HG03520 (cell line): Measurements from ENCODE around the gene ACER2.

Experiments used
- ATAC-seq: cut with Tn5 transposase; IDR thresholded peaks from one replicate; pipeline ENCODE4 v1.9.1; 2021; ENCODE audit warnings: mild to moderate bottlenecking, moderate library complexity; ENCODE audit not compliant: unreplicated experiment

Gene ACER2

DNA sequence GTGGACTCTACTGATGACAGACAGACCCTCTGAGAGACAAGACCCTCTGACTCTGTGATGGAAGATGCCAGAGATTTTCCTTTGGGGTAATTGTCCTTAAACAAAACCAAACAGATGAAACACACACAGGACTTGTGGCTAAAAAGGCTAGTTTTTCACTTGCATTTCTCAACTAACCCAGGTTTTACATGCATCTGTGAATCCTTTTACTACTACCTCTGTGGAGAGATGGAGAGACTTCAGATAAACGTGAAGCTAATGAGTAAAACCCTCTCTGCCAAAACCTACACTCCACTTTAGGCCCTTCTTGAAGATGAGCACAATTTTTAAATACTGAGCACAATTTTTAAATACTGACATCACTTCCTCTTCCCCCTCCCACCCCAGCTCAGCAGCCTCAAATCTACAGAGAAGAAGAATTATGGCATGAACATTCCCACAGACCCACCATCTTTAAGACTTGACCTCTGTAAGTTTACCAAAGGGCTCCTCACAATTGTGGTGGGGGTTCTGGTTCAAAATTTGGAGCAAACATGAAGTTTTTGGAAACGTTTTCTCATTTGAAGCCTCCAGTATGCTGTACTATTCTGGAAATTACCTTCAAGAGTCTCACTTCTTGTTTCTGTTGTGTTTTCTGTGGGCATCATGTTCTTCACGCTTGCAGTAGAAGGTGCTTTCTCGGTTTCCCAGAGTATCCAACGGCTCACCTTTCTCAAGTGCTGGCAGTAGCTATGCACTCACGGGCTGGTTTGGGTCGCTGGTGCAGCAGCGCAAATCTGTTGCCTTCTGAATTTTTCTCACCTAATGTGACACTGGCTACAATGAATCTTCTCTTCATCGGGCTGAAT is 42.7 kb downstream of the ACER2 start:
- ATAC-seq = peak; percentile 94

DNA sequence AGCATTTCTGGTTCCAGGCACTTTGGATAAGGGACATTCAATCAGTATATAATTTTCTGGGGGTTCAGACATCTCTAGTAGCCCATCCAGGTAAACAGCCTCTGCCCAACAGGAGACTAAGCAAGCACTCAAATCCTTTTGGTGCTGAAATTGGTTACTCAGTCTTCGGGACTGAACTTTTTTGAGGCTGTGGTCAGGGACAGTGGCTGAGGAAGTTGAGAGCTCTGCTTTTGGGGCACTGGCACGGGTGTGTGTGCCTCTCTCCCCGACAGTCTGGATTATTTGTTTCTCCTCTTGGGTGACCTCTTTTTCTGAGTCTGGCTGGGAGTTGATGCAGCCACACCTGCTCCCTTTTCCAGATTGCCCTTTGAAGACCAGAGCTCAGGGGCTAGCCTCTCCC is 47.6 kb downstream of the ACER2 start:
- no peak for ATAC-seq

DNA sequence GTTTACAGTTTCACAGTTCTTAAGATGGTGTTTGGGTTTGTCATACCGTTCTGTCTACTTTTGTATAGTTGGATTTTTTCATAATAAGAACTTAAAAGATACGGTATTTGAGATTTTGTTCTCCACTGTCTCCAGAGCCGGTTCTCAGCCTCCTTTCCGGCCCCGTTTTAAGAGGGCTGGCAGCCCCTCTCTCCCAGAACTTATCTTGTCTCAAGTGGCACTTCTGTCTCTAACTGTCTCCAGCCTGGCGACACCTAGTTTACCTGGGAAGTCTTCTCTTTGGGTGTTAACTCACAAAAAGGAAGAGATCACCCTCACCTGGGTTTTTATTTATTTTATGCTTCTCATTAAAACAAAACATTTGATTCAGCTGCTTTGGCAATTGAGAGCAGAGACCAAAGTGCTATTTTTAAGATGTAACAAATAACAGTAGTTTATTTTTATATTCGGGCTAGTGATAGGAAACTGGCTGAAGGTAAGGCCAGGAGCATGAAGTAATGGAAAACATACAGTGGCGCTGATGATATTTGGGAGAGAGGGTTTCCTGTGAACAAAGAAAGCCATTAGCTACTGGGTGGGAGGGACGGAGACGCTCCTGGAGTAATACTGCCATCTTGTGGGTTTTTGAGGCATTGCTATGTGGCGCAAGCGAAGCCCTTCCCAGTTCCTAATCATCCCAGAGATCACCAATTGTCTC is 48.3 kb downstream of the ACER2 start:
- no peak for ATAC-seq

DNA sequence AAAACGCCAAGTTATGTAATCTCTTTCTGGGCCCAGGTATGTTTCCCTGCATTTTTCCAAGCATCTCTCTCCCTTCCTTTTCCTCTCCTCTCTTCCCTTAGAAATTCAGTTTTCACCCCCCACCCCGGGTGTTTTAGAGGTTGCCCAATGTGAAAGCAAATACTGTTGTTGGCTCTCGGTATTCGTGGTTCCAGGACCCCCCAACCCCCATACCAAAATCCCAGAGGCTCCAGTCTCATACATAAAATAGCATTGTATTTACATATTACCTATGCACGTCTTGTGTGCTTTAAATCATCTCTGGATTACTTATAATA is 48.8 kb downstream of the ACER2 start:
- no peak for ATAC-seq

- ATAC-seq = no peak
Observed at GRCh38 chr9:19460243-19460642, 51.4 kb downstream of the ACER2 start.

DNA sequence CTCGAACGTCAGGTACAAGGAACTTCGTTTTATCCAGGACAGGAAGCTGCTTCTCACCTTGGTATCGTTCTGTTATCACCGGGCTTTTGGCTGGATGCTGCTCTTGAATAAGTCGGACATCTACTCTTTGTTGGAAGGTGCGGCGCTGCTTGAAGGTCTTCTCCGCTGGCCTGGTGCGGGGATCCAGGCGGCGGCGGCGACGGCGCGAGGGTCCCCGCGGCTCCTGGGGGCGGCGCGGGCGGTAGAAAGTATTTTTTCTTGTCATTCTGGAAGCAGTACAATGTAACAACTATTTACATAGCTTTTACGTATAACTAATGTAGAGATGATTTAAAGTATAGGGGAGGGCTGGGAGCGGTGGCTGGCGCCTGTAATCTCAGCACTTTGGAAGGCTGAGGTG is 52.3 kb downstream of the ACER2 start:
- ATAC-seq = no peak

DNA sequence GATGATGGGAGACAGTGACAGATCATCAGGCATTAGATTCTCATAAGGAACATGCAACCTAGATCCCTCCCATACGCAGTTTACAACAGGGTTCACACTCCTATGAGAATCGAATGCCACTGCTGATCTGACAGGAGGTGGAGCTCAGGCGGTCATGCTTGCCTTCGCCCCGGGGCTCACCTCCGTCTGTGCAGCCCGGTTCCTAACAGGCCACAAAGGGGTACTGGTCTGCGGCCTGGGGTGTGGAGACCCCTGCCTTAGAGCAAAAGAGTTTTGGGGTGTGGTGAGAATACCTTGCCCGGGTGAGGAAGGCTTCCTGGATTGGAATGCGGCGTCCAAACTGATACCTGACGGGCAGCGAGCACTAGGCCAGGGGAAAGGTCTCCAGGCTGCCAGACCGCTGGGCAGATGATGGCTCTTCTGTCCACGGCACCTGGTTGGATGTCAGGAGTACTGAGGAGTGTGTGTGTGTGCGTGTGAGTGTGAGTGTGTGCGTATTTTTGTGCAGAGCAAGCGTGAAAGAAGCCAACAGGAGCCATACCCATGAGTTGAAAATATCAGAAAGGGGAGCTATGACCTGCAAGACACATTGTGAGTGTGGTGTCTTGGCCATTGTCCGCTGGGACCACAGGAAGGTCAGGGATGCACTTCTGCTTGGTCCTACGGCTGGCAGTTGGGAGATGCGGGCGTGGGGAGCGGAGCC is 55.4 kb downstream of the ACER2 start:
- no peak for ATAC-seq

DNA sequence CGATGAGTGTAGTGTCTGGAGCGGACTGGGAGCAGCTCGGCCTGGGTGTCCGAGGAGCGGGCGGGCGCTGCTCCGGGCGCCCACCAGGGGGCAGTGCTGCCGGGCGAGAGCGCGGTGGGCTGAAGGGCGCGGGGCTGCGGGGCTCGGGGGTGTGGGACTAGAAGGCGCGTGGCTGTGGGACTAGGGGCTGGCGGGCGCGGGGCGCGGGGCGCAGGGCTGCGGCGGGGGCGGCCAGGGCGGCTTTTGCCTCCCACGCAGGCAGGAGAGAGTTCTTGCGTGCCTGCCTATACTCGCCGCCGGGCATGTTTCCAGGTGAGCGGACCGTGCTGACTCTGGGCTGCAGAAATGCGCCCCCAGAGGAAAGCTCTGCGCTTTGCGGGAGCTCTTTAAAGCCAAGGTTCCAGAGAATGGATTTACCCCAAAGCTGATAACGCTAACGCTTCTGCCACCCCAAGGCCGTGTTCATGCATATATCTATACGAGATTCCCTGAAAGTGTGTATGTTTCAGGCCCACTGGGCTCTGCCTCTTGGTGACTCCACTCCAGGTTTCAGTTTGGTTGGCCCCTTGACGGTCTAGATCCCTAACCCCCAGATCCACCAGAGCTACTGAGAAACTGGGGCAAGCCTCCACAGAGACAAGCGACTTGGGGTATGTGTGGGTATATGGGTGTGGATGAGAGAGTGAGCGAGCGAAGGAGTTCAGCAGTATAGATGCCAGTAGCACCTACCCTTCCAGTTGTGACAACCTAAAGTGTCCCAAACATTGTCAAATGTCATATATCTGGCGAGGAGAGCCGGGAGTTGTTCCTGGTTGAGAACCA is 56.2 kb downstream of the ACER2 start:
- peak; percentile 93 for ATAC-seq

DNA sequence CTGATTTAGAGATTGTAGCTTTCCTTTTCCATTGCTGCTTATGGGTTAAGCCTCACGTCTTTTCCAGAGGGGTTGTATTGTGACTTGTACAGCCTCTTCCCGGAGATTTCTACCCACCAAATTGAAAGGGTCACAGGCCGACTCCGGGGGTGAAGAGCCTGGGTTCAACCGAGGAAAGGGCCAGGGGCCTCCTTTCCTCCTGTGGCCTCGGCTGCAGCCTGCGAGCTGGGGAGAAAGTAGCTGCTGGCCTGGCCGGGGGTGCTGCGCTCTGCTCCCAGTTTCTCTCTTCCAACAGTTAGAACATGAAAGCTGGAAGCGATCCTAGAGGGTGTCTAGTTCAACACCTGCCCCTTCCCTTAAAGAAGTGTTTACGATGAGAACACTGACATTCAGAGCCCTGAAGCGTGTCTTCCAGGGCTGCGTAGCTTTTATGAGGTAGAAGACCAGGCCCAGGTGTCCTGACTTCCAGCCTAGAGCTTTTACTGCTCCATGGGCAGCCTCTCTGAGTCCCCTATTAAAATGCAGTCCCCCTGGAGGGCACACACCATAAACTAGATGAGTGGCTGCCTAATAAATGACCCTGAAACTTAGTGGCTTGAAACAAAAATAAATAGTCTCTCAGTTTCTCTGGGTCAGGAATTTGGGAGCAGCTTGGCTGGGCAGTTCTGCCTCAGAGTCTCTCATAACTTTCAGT is 56.9 kb downstream of the ACER2 start:
- no peak for ATAC-seq

GRCh38 chr9:19466280-19466639 is 57.5 kb downstream of the ACER2 start:
- no peak for ATAC-seq

- no peak for ATAC-seq
Observed at GRCh38 chr9:19469271-19469670, 60.5 kb downstream of the ACER2 start.

DNA sequence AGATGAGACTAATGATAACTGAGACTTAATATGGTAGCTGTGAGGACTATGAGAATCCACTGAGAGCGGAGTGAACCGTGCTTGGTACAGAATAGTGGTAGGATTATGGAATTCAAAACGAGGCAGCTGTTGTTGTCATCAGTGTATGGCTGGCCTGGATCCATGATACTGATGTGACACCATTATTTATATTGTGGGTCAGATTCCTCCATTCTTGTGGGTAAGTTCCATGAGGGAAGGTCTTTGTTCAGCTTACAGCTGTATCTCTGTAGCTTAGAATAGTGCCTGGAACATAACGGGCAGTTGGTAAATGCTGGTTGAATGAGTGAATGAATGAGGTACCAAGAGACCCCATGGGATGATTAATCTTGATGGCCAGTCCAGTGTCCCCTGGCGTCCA is 61.8 kb downstream of the ACER2 start:
- ATAC-seq = no peak

DNA sequence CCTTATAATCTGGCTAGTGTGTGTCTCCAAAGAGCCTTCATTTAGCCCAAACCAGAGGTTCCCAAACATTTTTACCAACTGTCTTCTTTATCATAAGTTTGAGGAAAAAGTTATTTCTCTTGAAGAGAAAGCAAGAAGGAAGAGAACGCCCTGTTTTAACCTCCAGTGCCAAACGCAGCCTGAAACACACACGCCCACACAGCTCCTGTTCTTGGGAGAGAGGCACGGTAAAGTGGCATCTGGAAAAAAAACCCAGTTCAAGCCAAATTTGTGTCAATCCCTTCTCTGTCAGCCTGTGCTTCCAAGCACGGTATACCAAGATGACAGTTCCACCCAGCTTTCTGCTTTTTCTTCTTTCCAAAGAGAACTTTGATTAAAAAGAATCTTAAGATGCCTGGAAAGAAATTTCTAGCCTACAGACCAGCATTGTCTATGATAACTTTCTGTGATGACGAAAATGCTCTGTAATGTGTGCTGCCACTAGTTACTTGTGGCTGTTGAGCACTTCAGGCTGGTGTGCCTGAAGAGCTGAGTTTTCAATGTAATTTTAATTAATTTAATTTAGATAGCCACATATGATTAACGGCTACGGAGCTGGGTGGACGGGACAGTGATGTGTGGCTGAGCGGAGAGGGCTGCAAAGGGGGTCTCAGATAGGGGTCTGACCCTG is 62.3 kb downstream of the ACER2 start:
- ATAC-seq = no peak

DNA sequence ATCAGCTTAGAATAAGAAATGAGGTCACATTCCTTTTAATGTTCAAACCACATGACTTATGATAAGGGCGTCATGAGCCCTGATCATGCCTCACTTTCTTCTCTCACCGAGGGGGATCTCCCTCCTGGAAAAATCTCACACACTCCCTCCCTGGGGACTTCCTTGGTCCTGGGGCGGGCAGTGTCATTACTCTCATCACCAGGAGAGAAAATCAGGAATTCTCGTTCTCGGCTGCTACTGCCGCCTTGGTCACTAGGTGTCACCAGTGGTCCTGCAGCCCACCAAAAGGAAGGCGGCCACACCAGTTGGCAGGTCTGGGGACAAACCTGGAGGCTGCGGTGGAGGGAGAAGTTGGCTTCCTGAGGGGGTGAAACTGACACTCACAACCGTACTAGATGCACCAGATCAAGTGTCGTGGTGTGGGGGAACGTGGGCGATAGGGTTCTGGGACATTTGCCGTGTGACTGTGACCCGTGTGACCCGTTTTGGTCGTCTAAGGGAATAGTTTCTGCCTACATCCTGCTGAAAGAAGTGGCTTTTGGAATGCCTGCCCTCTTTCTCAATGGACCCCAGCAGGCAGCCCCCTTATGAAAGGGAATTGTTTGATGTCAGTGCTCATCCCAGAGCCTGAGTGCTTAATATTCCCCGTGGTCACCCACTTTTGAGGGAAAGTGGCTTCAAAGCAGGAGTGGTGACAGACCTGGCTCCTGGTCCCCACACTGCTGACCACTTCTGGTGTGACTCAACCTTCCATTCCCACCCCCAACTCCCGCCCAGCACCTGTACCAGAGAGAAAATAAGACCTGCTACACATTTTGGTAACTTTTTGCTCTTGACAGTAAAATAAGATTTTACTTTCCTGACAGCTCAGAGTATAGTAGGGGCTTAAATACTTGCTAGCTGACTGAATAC is 63.2 kb downstream of the ACER2 start:
- ATAC-seq = peak; percentile 75

- ATAC-seq = no peak
Observed at GRCh38 chr9:19473605-19474004, 64.8 kb downstream of the ACER2 start.

GRCh38 chr9:19479874-19480273 is 71.1 kb downstream of the ACER2 start:
- no peak for ATAC-seq

- no peak for ATAC-seq
Observed at GRCh38 chr9:19480345-19480744, 71.5 kb downstream of the ACER2 start.

- ATAC-seq = no peak
Observed at GRCh38 chr9:19481121-19481870, 72.5 kb downstream of the ACER2 start.
